Pancreas (tissue), 10 donors: Measurements from ENCODE around the gene UBE2K. TPM values are rescaled to one million over a fixed set of nuclear protein-coding genes. Genes with fewer than 3 reads are reported as not detected.
"Not testable (repeated sequence)": the region's sequence is repeated elsewhere in the genome, so short reads cannot be mapped to it uniquely, and the experiment has no call there.

Source experiments
- ATAC-seq, 4 donors: fragments of 200-7000 bp; cut with Tn5 transposase; one replicate each; pipeline versions ENCODE4 v1.8.0 to v1.9.1; 2020; ENCODE audit warnings: mild to moderate bottlenecking in 4 of 4, moderate library complexity in 4 of 4
- DNase-seq, 6 donors: peaks; one replicate each; pipeline ENCODE4 v3.0.0-alpha.2; 2020
- FAIRE-seq: peaks from 2 replicates; lab custom pipeline; 2012; peaks lifted over from hg19 to GRCh38; lab: Jason Lieb, UNC
- H3K27ac ChIP-seq, 4 donors: fragments of 200-600 bp; sonication (generic); 1 replicate in 3 of 4; 2 replicates in 1 of 4; pipeline versions ENCODE4 v1.5.0 to v1.8.0; 2020
- H3K27me3 ChIP-seq, 4 donors: fragments of 200-600 bp; one replicate each; pipeline ENCODE4 v1.8.0; 2021
- H3K36me3 ChIP-seq, 3 donors: fragments of 200-600 bp; sonication (generic) in 1 of 3; one replicate each; pipeline versions ENCODE4 v1.5.0 to v1.8.0; 2020 to 2021
- H3K4me1 ChIP-seq, 3 donors: fragments of 200-600 bp; one replicate each; pipeline ENCODE4 v1.8.0; 2021
- H3K4me3 ChIP-seq, 4 donors: fragments of 200-600 bp; sonication (generic) in 2 of 4; one replicate each; pipeline versions ENCODE4 v1.5.0 to v1.8.0; 2020 to 2021
- H3K9me3 ChIP-seq, 4 donors: fragments of 200-600 bp; one replicate each; pipeline ENCODE4 v1.8.0; 2021
- CTCF ChIP-seq, 4 donors: fragments of 200-600 bp; sonication (generic) in 3 of 4; IDR thresholded peaks; one replicate each; pipeline versions ENCODE4 v1.5.0 to v1.8.0; 2021; ENCODE audit warnings: antibody characterized with exemption in 4 of 4
- WGBS, 2 donors: extraction: QIAGEN DNeasy Blood & Tissue Kit; methylation state at CpG; one replicate each; pipeline ENCODE4 v1.1.7; 2013; 5-methylcytosine and 5-hydroxymethylcytosine counted together
- intact Hi-C, 3 donors: fragments of 100-400 bp; cut with DNase I; formaldehyde crosslinking; loops; one replicate each; pipeline versions ENCODE4 v1.11.1 to v1.14.2; 2022
- polyA plus RNA-seq, 2 donors: library from polyadenylated mRNA; stranded (reverse); fragments of 200-250 nt; gene quantifications; one replicate each; pipeline ENCODE4 v1.2.3, GENCODE V29; 2013
- total RNA-seq, 6 donors: library from RNA; stranded (reverse); fragmentation: NEBNext Ultra II Directional in 4 of 6; extraction: Animal tissue kit (Norgen Biotek cat#: 25700) in 4 of 6; gene quantifications; one replicate each; pipeline versions ENCODE4 v1.2.1 to v1.2.4, GENCODE V29; 2021 to 2023
- donor health status: healthy with polysubstance abuse.
- donor health status: DM: no; HTN: no; CAD: no; lungs with moderate emphysema.
- donor health status: DM: no; HTN: no; CAD: no.
- donor health status: control.
- donor health status: control.
- donor health status: Bipolar disorder and iron deficiency.
- donor health status: DM: yes; HTN: yes; CAD: no.
- donor health status: DM: no; HTN: no; CAD: no.
- donor health status: DM: no; HTN: no; CAD: no.
- donor health status: DM: yes; HTN: yes; CAD: no.

UBE2K gene
- total and polyA plus RNA-seq, 8 donors: 14.1 to 32.4 (median 19.3) TPM

GRCh38 chr4:39721788-39722187 is 23.9 kb downstream of the UBE2K start:
- H3K36me3 ChIP-seq: no peaks in the 10 kb centered on the region
- no peaks in the 10 kb centered on the region for H3K9me3 ChIP-seq
- WGBS, 2 donors: 47 to 48% methylated on average over 7 of the region's 7 CpGs
- DNase-seq: no peak
- no peaks in the 10 kb centered on the region for H3K27me3 ChIP-seq
- intact Hi-C loops: no loop called here
- peak in 1 of 4 donors; percentile 50 for ATAC-seq
- no peak for FAIRE-seq
- H3K4me3 ChIP-seq: no peak overlapping the region
- H3K27ac ChIP-seq: no peak overlapping the region
- H3K4me1 ChIP-seq: peaks cover 7 to 10% (median 10%) of the 10 kb centered on the region in 3 donors
- no peak for TF ChIP-seq CTCF (IDR thresholded peaks at IDR 0.05)

GRCh38 chr4:39729557-39729956 is 31.6 kb downstream of the UBE2K start:
- FAIRE-seq (no peak), DNase-seq (no peak), ATAC-seq (no peak)
- no peak overlapping the region for H3K4me3 ChIP-seq
- H3K9me3 ChIP-seq: no peaks in the 10 kb centered on the region
- 74 to 76% methylated on average over 4 of the region's 4 CpGs for WGBS, 2 donors
- no peaks in the 10 kb centered on the region for H3K27me3 ChIP-seq
- H3K36me3 ChIP-seq: no peaks in the 10 kb centered on the region
- no peaks in the 10 kb centered on the region for H3K4me1 ChIP-seq
- peak overlapping the region in 1 of 4 donors; percentile 5 for H3K27ac ChIP-seq
- no peak for TF ChIP-seq CTCF (IDR thresholded peaks at IDR 0.05)
- intact Hi-C loops: no loop called here

- 59 to 70% methylated on average over 3 of the region's 3 CpGs for WGBS, 2 donors
- Histone ChIP-seq H3K4me3 (no peak overlapping the region), H3K4me1 (no peaks in the 10 kb centered on the region), H3K9me3 (no peaks in the 10 kb centered on the region), H3K36me3 (no peaks in the 10 kb centered on the region), H3K27ac (peak overlapping the region in 1 of 4 donors; percentile 5), H3K27me3 (no peaks in the 10 kb centered on the region)
- DNase-seq: no peak
- no peak for TF ChIP-seq CTCF (IDR thresholded peaks at IDR 0.05)
- no peak for FAIRE-seq
- intact Hi-C loops: no loop called here
- ATAC-seq: peak in 3 of 4 donors; percentile 26 to 51 (median 36)
These were observed 32.1 kb downstream of the UBE2K start for GRCh38 chr4:39730072-39730471.

GRCh38 chr4:39731908-39732307 is 34.0 kb downstream of the UBE2K start:
- DNase-seq (no peak), ATAC-seq (no peak), FAIRE-seq (no peak)
- no peak for TF ChIP-seq CTCF (IDR thresholded peaks at IDR 0.05)
- Histone ChIP-seq H3K27ac (no peak overlapping the region), H3K9me3 (no peaks in the 10 kb centered on the region), H3K36me3 (no peaks in the 10 kb centered on the region), H3K4me3 (no peak overlapping the region), H3K27me3 (no peaks in the 10 kb centered on the region), H3K4me1 (no peaks in the 10 kb centered on the region)
- WGBS, 2 donors: 86 to 90% methylated on average over 2 of the region's 2 CpGs
- intact Hi-C loops: no loop called here

- Histone ChIP-seq H3K4me1 (no peaks in the 10 kb centered on the region), H3K27me3 (no peaks in the 10 kb centered on the region), H3K4me3 (no peak overlapping the region), H3K9me3 (no peaks in the 10 kb centered on the region), H3K36me3 (no peaks in the 10 kb centered on the region), H3K27ac (no peak overlapping the region)
- TF ChIP-seq CTCF (IDR thresholded peaks at IDR 0.05): no peak
- FAIRE-seq: no peak
- intact Hi-C loops: no loop called here
- WGBS, 2 donors: 94 to 95% methylated on average over 3 of the region's 3 CpGs
- no peak for ATAC-seq
- DNase-seq: no peak
These were observed 34.8 kb downstream of the UBE2K start for GRCh38 chr4:39732728-39733127.

GRCh38 chr4:39739591-39739990 is 41.7 kb downstream of the UBE2K start:
- ATAC-seq, H3K36me3 ChIP-seq, H3K4me1 ChIP-seq, FAIRE-seq, DNase-seq, H3K4me3 ChIP-seq, H3K9me3 ChIP-seq, intact Hi-C loops, H3K27ac ChIP-seq, H3K27me3 ChIP-seq: not testable (repeated sequence)
- 93 to 95% methylated on average over 10 of the region's 10 CpGs for WGBS, 2 donors
